ENCODE measurements around the gene STAB1. TPM values are rescaled to one million over a fixed set of nuclear protein-coding genes. Genes with fewer than 3 reads are reported as not detected.

The STAB1 gene
- total and polyA plus RNA-seq, 2 of the 13 experiments (the other 11 are each of a cell fraction or from before 2014, with no cell fraction given): 0.09 to 0.34 TPM

- no peak for TF ChIP-seq ZNF747 (CRISPR knock-in tag; IDR thresholded peaks at IDR 0.05; ENCODE audit: borderline replicate concordance)
- TF ChIP-seq ETV6 (CRISPR knock-in tag; conservative IDR thresholded peaks at IDR 0.05): no peak
- no peak for TF ChIP-seq HNF4G (IDR thresholded peaks at IDR 0.05; ENCODE audit: borderline replicate concordance, low read depth, low read length)
- TF ChIP-seq HNF4G (CRISPR knock-in tag; IDR thresholded peaks at IDR 0.05; ENCODE audit: borderline replicate concordance, low read depth): peak; percentile 49; the same call in 1 of the 2 replicates
- TF ChIP-seq SKIL (CRISPR knock-in tag; IDR thresholded peaks at IDR 0.05; ENCODE audit: borderline replicate concordance): peak; percentile 60; the same call in 1 of the 2 replicates
- peak in 1 of 2 experiments; percentile 52; a peak in 1 of 4 replicates for TF ChIP-seq POLR2A (IDR thresholded peaks at IDR 0.05; ENCODE audit: insufficient read depth in 1 of 2, low read depth in 2 of 2, low read length in 2 of 2)
- TF ChIP-seq TRIM24 (CRISPR knock-in tag; IDR thresholded peaks at IDR 0.05): no peak
- TF ChIP-seq HIVEP1 (CRISPR knock-in tag; IDR thresholded peaks at IDR 0.05): no peak; the same call in 1 of the 2 replicates
- peak; percentile 59; the same call in 1 of the 2 replicates for TF ChIP-seq ELF3 (CRISPR knock-in tag; IDR thresholded peaks at IDR 0.05)
- no peak for TF ChIP-seq GRHL1 (CRISPR knock-in tag; conservative IDR thresholded peaks at IDR 0.05)
- TF ChIP-seq ZBTB42 (CRISPR knock-in tag; IDR thresholded peaks at IDR 0.05): 0 out of 2 replicates have a peak, but pooled peaks have one; percentile 54
- peak; percentile 39; the same call in 1 of the 2 replicates for TF ChIP-seq ZNF431 (CRISPR knock-in tag; IDR thresholded peaks at IDR 0.05; ENCODE audit: borderline replicate concordance, low read depth)
- 0 out of 2 replicates have a peak, but pooled peaks have one; percentile 54 for TF ChIP-seq ZNF558 (CRISPR knock-in tag; IDR thresholded peaks at IDR 0.05; ENCODE audit: borderline replicate concordance)
- TF ChIP-seq SUZ12 (IDR thresholded peaks at IDR 0.05; ENCODE audit: low read depth, low read length): no peak
- TF ChIP-seq ZSCAN5A (CRISPR knock-in tag; IDR thresholded peaks at IDR 0.05; ENCODE audit: borderline replicate concordance): no peak
- TF ChIP-seq KMT2B (CRISPR knock-in tag; IDR thresholded peaks at IDR 0.05): no peak; the same call in 1 of the 2 replicates
- peak; percentile 43; the same call in 1 of the 2 replicates for TF ChIP-seq ZBTB7B (CRISPR knock-in tag; IDR thresholded peaks at IDR 0.05)
- no peak for TF ChIP-seq ZNF577 (CRISPR knock-in tag; IDR thresholded peaks at IDR 0.05; ENCODE audit: borderline replicate concordance, low read depth)
- TF ChIP-seq GMEB1 (CRISPR knock-in tag; IDR thresholded peaks at IDR 0.05; ENCODE audit: borderline replicate concordance): peak; percentile 83
- TF ChIP-seq ELF4 (CRISPR knock-in tag; IDR thresholded peaks at IDR 0.05; ENCODE audit: borderline replicate concordance): no peak
- no peak for TF ChIP-seq HOXD1 (CRISPR knock-in tag; IDR thresholded peaks at IDR 0.05)
- TF ChIP-seq ZNF44 (CRISPR knock-in tag; IDR thresholded peaks at IDR 0.05): no peak
- no peak for TF ChIP-seq CC2D1A (CRISPR knock-in tag; IDR thresholded peaks at IDR 0.05)
Measured at GRCh38 chr3:52455283-52456168, 39.6 kb upstream of the STAB1 start, which contains the start of gene NISCH (continued).

Data from HepG2 (cell line).